Skeletal muscle tissue (tissue), 4 donors: Measurements from ENCODE around the gene EGFL6. TPM values are rescaled to one million over a fixed set of nuclear protein-coding genes. Genes with fewer than 3 reads are reported as not detected.

Source experiments
- H3K27ac ChIP-seq: one replicate; pipeline ENCODE4 v1.7.0; 2013; ENCODE audit warnings: mild to moderate bottlenecking, low read depth, low read length, inconsistent platforms
- H3K27me3 ChIP-seq, 3 donors: one replicate each; pipeline ENCODE4 v1.7.0; 2013; ENCODE audit warnings: low read length in 3 of 3; ENCODE audit not compliant: control insufficient read depth in 3 of 3, insufficient read depth in 3 of 3
- H3K36me3 ChIP-seq, 3 donors: one replicate each; pipeline ENCODE4 v1.7.0; 2013; ENCODE audit warnings: low read length in 3 of 3; ENCODE audit not compliant: control insufficient read depth in 3 of 3, insufficient read depth in 3 of 3
- H3K4me1 ChIP-seq, 3 donors: one replicate each; pipeline ENCODE4 v1.7.0; 2013; ENCODE audit warnings: low read length in 3 of 3, mild to moderate bottlenecking in 3 of 3; ENCODE audit not compliant: control insufficient read depth in 3 of 3, insufficient read depth in 3 of 3
- H3K4me3 ChIP-seq, 3 donors: one replicate each; pipeline ENCODE4 v1.7.0; 2013; ENCODE audit warnings: low read length in 3 of 3
- H3K9ac ChIP-seq, 3 donors: one replicate each; pipeline ENCODE4 v1.7.0; 2013; ENCODE audit warnings: low read length in 3 of 3, mild to moderate bottlenecking in 3 of 3, moderate library complexity in 2 of 3, low read depth in 1 of 3
- H3K9me3 ChIP-seq, 3 donors: one replicate each; pipeline ENCODE4 v1.7.0; 2013; ENCODE audit warnings: low read length in 3 of 3; ENCODE audit not compliant: control insufficient read depth in 3 of 3
- total RNA-seq: library from RNA; depleted of rRNA; stranded (reverse); fragments of >200 nt; gene quantifications from one replicate; pipeline ENCODE4 v1.2.3, GENCODE V29; 2014
- donor health status: Osteomylitis.

Gene EGFL6
- total RNA-seq, 1 donor from 2014 or later, result 36.0 TPM

DNA sequence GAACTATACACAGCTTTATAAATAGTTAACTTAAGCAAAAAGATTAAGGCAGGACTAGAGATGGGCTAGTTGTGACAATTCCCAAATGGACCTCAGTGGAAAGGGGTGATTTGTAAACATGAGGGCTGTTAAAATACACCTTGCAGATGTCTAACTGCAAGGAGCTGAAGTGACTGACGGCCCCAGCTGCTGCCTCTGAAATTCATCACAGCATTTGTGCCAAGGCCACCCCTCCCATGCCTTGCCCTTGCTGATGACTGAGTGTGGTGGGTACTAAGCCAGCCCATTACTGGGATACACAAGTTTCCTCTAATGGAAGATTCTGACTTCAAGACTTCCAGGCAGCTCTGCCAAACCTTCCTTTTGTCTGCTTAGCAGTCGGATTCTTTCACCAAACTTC is 23.7 kb upstream of the EGFL6 start:
- no peaks in the 10 kb centered on the region for H3K27me3 ChIP-seq
- H3K9me3 ChIP-seq, result no peaks in the 10 kb centered on the region
- H3K4me3 ChIP-seq, result no peak overlapping the region
- H3K4me1 ChIP-seq, result no peaks in the 10 kb centered on the region
- H3K9ac ChIP-seq, result no peak overlapping the region
- no peak overlapping the region for H3K27ac ChIP-seq
- H3K36me3 ChIP-seq, result no peaks in the 10 kb centered on the region

DNA sequence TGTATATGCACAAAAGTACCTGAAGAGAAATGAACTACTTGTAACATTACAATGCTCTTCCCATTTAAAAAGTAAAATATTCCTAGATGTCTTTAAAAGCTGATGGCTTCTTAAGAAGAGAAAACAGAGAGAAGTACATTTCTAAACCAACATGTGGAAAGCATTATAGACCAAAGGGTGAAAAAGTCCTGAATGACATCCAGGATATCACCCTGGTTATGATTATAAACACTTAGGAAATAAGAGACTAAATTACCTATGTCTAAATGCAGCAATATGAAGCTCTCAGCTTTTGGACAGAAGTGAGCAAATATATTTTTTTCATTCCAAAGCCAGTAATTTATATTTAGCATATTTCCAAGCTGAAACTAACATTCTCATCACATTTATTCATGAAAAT is 21.7 kb upstream of the EGFL6 start:
- Histone ChIP-seq H3K27ac (no peak overlapping the region), H3K4me3 (no peak overlapping the region), H3K4me1 (no peaks in the 10 kb centered on the region), H3K9me3 (peaks cover 0 to 2% (median 0%) of the 10 kb centered on the region in 3 donors), H3K36me3 (no peaks in the 10 kb centered on the region), H3K27me3 (no peaks in the 10 kb centered on the region), H3K9ac (no peak overlapping the region)

DNA sequence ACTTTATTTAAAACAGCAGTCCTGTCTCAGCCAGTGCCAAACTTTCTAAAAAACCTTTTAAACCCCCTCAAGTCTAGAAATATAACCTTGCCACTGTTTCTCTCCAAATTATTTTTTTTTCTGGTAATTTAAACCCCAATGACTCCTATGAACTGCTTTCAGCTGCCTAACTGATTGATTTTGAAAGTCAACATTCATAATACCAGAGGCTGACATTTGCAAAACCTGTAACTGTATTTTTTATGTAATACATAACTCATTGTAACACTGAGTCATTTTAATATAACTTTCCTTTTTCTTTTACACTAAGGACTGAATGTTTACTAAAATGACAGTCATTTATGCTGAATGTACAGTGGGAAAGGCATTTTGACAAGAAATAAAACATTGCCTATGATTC is 19.1 kb upstream of the EGFL6 start:
- no peak overlapping the region for H3K9ac ChIP-seq
- no peak overlapping the region for H3K27ac ChIP-seq
- peaks cover 0 to 4% (median 0%) of the 10 kb centered on the region in 3 donors for H3K9me3 ChIP-seq
- H3K4me3 ChIP-seq, result no peak overlapping the region
- no peaks in the 10 kb centered on the region for H3K4me1 ChIP-seq
- no peaks in the 10 kb centered on the region for H3K36me3 ChIP-seq
- H3K27me3 ChIP-seq, result no peaks in the 10 kb centered on the region

DNA sequence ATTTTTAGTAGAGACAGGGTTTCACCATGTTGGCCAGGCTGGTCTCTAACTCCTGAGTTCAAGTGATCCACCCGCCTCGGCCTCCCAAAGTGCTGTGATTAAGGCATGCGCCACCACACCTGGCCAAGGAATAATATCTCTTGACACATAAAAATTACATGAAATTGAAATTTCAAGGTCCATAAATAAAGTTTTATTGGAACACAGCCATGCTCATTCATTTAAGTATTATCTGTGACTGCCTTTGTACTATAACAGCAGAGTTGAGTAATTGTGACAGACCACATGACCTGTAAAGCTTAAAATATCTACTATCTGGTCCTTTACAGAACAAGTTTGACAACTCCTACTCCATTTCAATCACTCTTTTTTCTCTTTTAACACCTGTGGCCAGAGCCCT is 17.8 kb upstream of the EGFL6 start:
- H3K36me3 ChIP-seq, result no peaks in the 10 kb centered on the region
- no peak overlapping the region for H3K27ac ChIP-seq
- no peak overlapping the region for H3K4me3 ChIP-seq
- H3K9ac ChIP-seq, result no peak overlapping the region
- H3K9me3 ChIP-seq, result peaks cover 0 to 4% (median 0%) of the 10 kb centered on the region in 3 donors
- H3K27me3 ChIP-seq, result no peaks in the 10 kb centered on the region
- no peaks in the 10 kb centered on the region for H3K4me1 ChIP-seq

DNA sequence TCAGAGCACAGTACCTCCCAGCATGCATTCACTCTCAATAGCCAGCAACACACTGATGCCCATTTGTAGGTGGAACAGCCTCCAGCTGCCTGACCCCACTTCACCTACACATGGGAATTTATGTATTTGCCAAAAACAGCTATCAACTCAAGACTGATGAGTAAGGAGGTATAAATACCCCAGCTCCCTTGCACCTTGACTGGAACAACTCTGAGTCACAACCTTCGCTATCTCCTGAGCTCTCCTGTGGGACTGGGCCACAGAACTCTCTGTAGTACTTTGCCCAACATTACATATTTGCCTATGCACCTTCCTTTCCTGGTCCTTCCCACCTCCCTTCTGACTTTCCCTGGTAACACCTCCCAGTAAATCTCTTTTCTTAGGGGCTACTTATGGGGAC is 16.5 kb upstream of the EGFL6 start:
- H3K36me3 ChIP-seq, result no peaks in the 10 kb centered on the region
- H3K4me3 ChIP-seq, result no peak overlapping the region
- no peak overlapping the region for H3K9ac ChIP-seq
- H3K9me3 ChIP-seq, result peaks cover 0 to 4% (median 0%) of the 10 kb centered on the region in 3 donors
- no peak overlapping the region for H3K27ac ChIP-seq
- H3K4me1 ChIP-seq, result no peaks in the 10 kb centered on the region
- no peaks in the 10 kb centered on the region for H3K27me3 ChIP-seq

DNA sequence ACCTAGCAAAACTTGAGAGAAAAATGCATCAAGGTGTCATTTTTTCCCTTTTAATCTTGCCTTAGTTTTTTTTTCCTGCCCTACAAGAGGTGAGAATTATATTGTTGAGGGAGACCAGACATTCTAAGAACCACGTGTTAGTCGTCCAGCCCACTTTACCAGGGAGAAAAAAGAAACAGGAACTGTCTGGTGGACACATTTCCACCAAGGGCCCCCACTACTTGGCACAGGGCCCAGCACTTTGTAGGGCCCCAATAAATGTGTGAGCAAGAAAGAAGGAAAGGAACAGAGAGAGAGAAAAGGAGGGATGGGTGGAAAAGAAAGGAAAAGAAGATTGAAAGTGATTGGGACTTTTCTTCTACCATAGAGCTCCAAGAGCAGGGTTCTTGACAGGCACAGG is 3.9 kb upstream of the EGFL6 start:
- Histone ChIP-seq H3K27me3 (peaks cover 3 to 22% (median 15%) of the 10 kb centered on the region in 3 donors), H3K9me3 (peaks cover 0 to 2% (median 0%) of the 10 kb centered on the region in 3 donors), H3K4me1 (no peaks in the 10 kb centered on the region), H3K4me3 (no peak overlapping the region), H3K36me3 (no peaks in the 10 kb centered on the region), H3K9ac (no peak overlapping the region), H3K27ac (no peak overlapping the region)

DNA sequence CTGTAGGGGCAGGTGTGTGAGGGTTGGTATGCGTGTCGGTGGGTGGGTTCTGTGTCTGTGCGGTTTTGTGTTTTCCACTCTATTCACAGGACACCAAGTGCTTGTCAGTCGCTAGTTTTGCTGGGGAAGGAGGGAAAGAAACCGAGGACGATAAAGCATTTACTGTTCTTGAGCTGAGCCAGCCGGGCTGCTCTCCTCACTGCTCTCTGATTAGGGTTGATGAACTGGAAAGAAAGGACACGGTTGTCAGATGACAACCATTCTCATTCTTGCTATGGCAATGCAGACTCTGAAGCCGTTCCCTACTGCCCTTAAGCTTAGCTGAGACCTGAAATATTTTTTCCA is 832 bp downstream of the EGFL6 start:
- no peaks in the 10 kb centered on the region for H3K4me1 ChIP-seq
- no peaks in the 10 kb centered on the region for H3K36me3 ChIP-seq
- H3K9ac ChIP-seq, result no peak overlapping the region
- H3K27me3 ChIP-seq, result peaks cover 3 to 34% (median 18%) of the 10 kb centered on the region in 3 donors
- peaks cover 0 to 3% (median 0%) of the 10 kb centered on the region in 3 donors for H3K9me3 ChIP-seq
- no peak overlapping the region for H3K4me3 ChIP-seq
- no peak overlapping the region for H3K27ac ChIP-seq

DNA sequence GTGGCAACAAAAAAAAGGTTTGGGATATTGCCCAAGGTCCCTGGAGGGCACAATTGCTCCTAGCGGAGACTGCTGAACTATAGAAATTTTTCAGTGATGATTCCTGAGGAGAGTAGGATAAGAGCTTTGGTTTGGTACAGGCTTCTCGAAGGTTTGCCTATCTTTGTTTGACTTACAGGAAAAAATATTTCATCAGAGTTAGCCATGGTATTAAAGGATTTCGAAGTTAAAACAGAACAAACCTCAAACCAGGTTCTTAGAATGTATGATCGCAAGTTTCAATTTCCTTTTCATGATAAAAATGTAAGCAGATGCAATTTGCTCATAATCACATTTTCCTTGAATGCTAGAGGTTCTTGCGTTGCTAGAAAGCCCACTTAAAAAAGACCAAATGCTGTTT is 1.7 kb downstream of the EGFL6 start:
- Histone ChIP-seq H3K36me3 (no peaks in the 10 kb centered on the region), H3K27ac (no peak overlapping the region), H3K27me3 (peaks cover 3 to 34% (median 18%) of the 10 kb centered on the region in 3 donors), H3K9me3 (peaks cover 0 to 6% (median 0%) of the 10 kb centered on the region in 3 donors), H3K4me1 (no peaks in the 10 kb centered on the region), H3K9ac (no peak overlapping the region), H3K4me3 (no peak overlapping the region)

DNA sequence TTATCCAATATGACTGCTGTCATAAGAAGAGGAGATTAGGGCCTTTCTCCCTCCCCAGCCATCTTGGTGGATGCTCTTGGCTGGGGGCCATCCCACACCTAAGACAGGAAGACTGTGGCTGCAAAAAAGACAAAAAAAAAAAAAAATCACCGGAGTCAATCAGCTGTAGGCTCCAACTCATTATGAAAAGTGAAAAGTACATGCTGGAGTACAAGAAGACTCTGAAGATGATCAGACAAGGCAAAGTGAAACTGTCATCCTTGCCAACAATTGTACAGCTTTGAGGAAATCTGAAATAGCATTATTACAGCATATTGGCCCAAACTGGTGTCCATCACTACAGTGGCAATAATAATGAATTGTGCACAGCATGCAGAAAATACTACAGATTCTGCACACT is 5.2 kb downstream of the EGFL6 start:
- H3K36me3 ChIP-seq, result no peaks in the 10 kb centered on the region
- H3K9me3 ChIP-seq, result peaks cover 0 to 6% (median 0%) of the 10 kb centered on the region in 3 donors
- H3K4me3 ChIP-seq, result no peak overlapping the region
- H3K4me1 ChIP-seq, result no peaks in the 10 kb centered on the region
- no peak overlapping the region for H3K27ac ChIP-seq
- no peak overlapping the region for H3K9ac ChIP-seq
- peaks cover 3 to 21% (median 12%) of the 10 kb centered on the region in 3 donors for H3K27me3 ChIP-seq

DNA sequence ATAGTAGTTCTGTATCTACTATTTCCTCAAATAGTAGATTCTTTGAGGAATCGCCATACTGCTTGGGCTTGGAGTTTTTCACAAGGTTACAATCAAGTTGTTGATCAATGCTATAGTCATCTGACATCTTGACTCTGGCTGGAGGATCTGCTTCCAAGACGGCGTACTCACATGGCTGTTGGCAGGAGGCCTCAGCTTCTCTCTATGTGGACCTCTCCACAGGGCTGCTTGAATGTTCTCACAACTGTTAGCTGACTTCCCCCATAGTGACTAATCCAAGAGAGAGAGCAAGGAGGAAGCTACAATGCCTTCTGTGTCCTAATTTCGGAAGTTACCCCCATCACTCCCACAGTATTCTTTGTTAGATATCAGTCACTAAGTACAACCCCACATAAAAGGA is 10.3 kb downstream of the EGFL6 start:
- Histone ChIP-seq H3K4me1 (no peaks in the 10 kb centered on the region), H3K27me3 (no peaks in the 10 kb centered on the region), H3K36me3 (no peaks in the 10 kb centered on the region), H3K27ac (no peak overlapping the region), H3K9ac (no peak overlapping the region), H3K4me3 (no peak overlapping the region), H3K9me3 (peaks cover 0 to 3% (median 0%) of the 10 kb centered on the region in 3 donors)

DNA sequence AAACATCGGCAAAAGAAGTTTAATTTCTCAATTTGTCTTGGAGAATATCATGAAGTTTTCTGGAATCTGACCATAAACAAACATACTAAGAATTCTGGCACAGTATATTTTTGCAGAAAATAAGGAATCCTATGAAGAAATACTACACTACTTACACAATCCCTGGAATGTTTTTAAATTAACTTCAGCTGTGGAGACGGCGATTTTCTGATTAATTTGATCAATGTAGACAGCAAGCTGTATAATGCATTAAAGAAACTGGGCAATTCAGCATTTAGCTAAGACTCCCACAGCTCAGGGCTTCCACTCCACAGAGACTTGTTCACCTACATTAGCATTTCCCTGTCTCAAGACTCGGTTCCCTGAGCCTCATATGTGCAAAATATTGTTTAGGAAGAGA is 12.2 kb downstream of the EGFL6 start:
- no peaks in the 10 kb centered on the region for H3K27me3 ChIP-seq
- H3K4me1 ChIP-seq, result no peaks in the 10 kb centered on the region
- H3K36me3 ChIP-seq, result no peaks in the 10 kb centered on the region
- H3K4me3 ChIP-seq, result no peak overlapping the region
- H3K9ac ChIP-seq, result no peak overlapping the region
- no peaks in the 10 kb centered on the region for H3K9me3 ChIP-seq
- H3K27ac ChIP-seq, result no peak overlapping the region
